Measurements from ENCODE around the gene CA9. TPM values are rescaled to one million over a fixed set of nuclear protein-coding genes. Genes with fewer than 3 reads are reported as not detected.

Gene CA9
- total RNA-seq, 3 donors from 2014 or later (not counting 1 experiment from before 2014, with no cell fraction given) = not detected

- intact Hi-C loops (cut with micrococcal nuclease) = no loop called here
- Mint-ChIP-seq H3K27ac (peak overlapping the region; percentile 94 to 95), H3K27me3 (ENCODE audit: low read depth in 2 of 2) (peaks cover 3 to 8% of the 10 kb centered on the region in 2 donors), H3K36me3 (peaks cover 6% of the 10 kb centered on the region), H3K4me1 (peaks cover 62 to 80% of the 10 kb centered on the region in 2 donors), H3K9me3 (no peaks in the 10 kb centered on the region), H3K4me3 (peak overlapping the region; percentile 83)
- 84% methylated on average over 7 of the region's 7 CpGs for WGBS (ENCODE audit: insufficient coverage)
- Histone ChIP-seq H3K4me3 (ENCODE audit: low read length) (no peak overlapping the region), H3K27me3 (ENCODE audit: control insufficient read depth, insufficient read depth, low read length) (no peaks in the 10 kb centered on the region), H3K9me3 (ENCODE audit: control insufficient read depth, insufficient read depth, low read length) (no peaks in the 10 kb centered on the region), H3K27ac (ENCODE audit: low read length) (peak overlapping the region; percentile 82), H3K4me1 (ENCODE audit: control insufficient read depth, insufficient read depth, low read length) (peaks cover 74% of the 10 kb centered on the region), H3K36me3 (ENCODE audit: control insufficient read depth, insufficient read depth, low read length) (peaks cover 13% of the 10 kb centered on the region)
- TF ChIP-seq CTCF (IDR thresholded peaks at IDR 0.05) = no peak
- DNase-seq = no peak
- ATAC-seq = no peak
These were observed 11.3 kb upstream of the CA9 start for GRCh38 chr9:35662437-35662836.

- intact Hi-C loops (cut with micrococcal nuclease) = no loop called here
- peak within 1 kb of the TSS; percentile 58 for H3K4me3 ChIP-seq (ENCODE audit: low read length)
These were observed 8.9 kb upstream of the CA9 start, which contains the start of gene ARHGEF39 for GRCh38 chr9:35664531-35665470. ARHGEF39 (minus strand) TSS chr9:35665195; CDS start chr9:35665169, 26 bp downstream.

GRCh38 chr9:35665471-35665818 is 8.3 kb upstream of the CA9 start:
- H3K4me1 Mint-ChIP-seq = peaks cover 40 to 52% of the 10 kb centered on the region in 2 donors
- no peaks in the 10 kb centered on the region for H3K36me3 Mint-ChIP-seq
- peak overlapping the region; percentile 91 for H3K4me3 Mint-ChIP-seq
- H3K36me3 ChIP-seq (ENCODE audit: control insufficient read depth, insufficient read depth, low read length) = peaks cover 8% of the 10 kb centered on the region
- H3K27me3 ChIP-seq (ENCODE audit: control insufficient read depth, insufficient read depth, low read length) = no peaks in the 10 kb centered on the region
- peak overlapping the region; percentile 50 to 95 for H3K27ac Mint-ChIP-seq
- H3K4me3 ChIP-seq (ENCODE audit: low read length) = peak overlapping the region; percentile 58
- H3K9me3 ChIP-seq (ENCODE audit: control insufficient read depth, insufficient read depth, low read length) = no peaks in the 10 kb centered on the region
- 19% methylated on average over 3 of the region's 5 CpGs for WGBS (ENCODE audit: insufficient coverage)
- intact Hi-C loops (cut with micrococcal nuclease) = no loop called here
- H3K9me3 Mint-ChIP-seq = no peaks in the 10 kb centered on the region
- no peak for ATAC-seq
- no peak for TF ChIP-seq CTCF (IDR thresholded peaks at IDR 0.05)
- no peaks in the 10 kb centered on the region for H3K27me3 Mint-ChIP-seq (ENCODE audit: low read depth in 2 of 2)
- peak overlapping the region; percentile 64 for H3K27ac ChIP-seq (ENCODE audit: low read length)
- DNase-seq = no peak
- peaks cover 50% of the 10 kb centered on the region for H3K4me1 ChIP-seq (ENCODE audit: control insufficient read depth, insufficient read depth, low read length)

More at GRCh38 chr9:35664531-35665470, 8.9 kb upstream of the CA9 start, which contains the start of gene ARHGEF39:
- Histone ChIP-seq H3K9me3 (ENCODE audit: control insufficient read depth, insufficient read depth, low read length) (no peaks in the 10 kb centered on the region), H3K27ac (ENCODE audit: low read length) (peak within 1 kb of the TSS; percentile 64), H3K27me3 (ENCODE audit: control insufficient read depth, insufficient read depth, low read length) (no peaks in the 10 kb centered on the region), H3K4me1 (ENCODE audit: control insufficient read depth, insufficient read depth, low read length) (peaks cover 57% of the 10 kb centered on the region), H3K36me3 (ENCODE audit: control insufficient read depth, insufficient read depth, low read length) (peaks cover 13% of the 10 kb centered on the region)
- DNase-seq (peak; percentile 62 to 81), ATAC-seq (peak; percentile 64 to 79 (median 69))
- Mint-ChIP-seq H3K4me3 (peak within 1 kb of the TSS; percentile 91), H3K27ac (peak within 1 kb of the TSS; percentile 94 to 95), H3K36me3 (no peaks in the 10 kb centered on the region), H3K4me1 (peaks cover 43 to 57% of the 10 kb centered on the region in 2 donors), H3K9me3 (no peaks in the 10 kb centered on the region), H3K27me3 (ENCODE audit: low read depth in 2 of 2) (no peaks in the 10 kb centered on the region)
- WGBS (ENCODE audit: insufficient coverage) = 10% methylated on average over 58 of the region's 58 CpGs
- no peak for TF ChIP-seq CTCF (IDR thresholded peaks at IDR 0.05)
